ENCODE data around the gene G6PC3. TPM values are rescaled to one million over a fixed set of nuclear protein-coding genes. Genes with fewer than 3 reads are reported as not detected.

Gene G6PC3
- total RNA-seq, 2 donors from 2014 or later: 88.8 to 129 TPM

- Histone ChIP-seq H3K9ac (ENCODE audit: extremely low read depth, low read length, poor library complexity, severe bottlenecking) (no peak overlapping the region), H3K4me1 (ENCODE audit: control insufficient read depth, insufficient read depth, low read length) (peaks cover 3% of the 10 kb centered on the region), H3K36me3 (ENCODE audit: control insufficient read depth, insufficient read depth, low read length) (peaks cover 59% of the 10 kb centered on the region), H3K4me3 (ENCODE audit: low read length) (no peak overlapping the region), H3K9me3 (ENCODE audit: control insufficient read depth, low read length) (no peaks in the 10 kb centered on the region), H3K27ac (ENCODE audit: low read depth, low read length) (no peak overlapping the region), H3K27me3 (ENCODE audit: control insufficient read depth, insufficient read depth, low read length, poor library complexity, severe bottlenecking) (no peaks in the 10 kb centered on the region)
- H3K4me3 Mint-ChIP-seq: no peak overlapping the region
- no peak overlapping the region for H3K27ac Mint-ChIP-seq
- DNase-seq: no peak
- no peaks in the 10 kb centered on the region for H3K9me3 Mint-ChIP-seq
- peaks cover 60% of the 10 kb centered on the region for H3K36me3 Mint-ChIP-seq (ENCODE audit: low read depth)
- peaks cover 31% of the 10 kb centered on the region for H3K4me1 Mint-ChIP-seq
- TF ChIP-seq, protein P1, sequence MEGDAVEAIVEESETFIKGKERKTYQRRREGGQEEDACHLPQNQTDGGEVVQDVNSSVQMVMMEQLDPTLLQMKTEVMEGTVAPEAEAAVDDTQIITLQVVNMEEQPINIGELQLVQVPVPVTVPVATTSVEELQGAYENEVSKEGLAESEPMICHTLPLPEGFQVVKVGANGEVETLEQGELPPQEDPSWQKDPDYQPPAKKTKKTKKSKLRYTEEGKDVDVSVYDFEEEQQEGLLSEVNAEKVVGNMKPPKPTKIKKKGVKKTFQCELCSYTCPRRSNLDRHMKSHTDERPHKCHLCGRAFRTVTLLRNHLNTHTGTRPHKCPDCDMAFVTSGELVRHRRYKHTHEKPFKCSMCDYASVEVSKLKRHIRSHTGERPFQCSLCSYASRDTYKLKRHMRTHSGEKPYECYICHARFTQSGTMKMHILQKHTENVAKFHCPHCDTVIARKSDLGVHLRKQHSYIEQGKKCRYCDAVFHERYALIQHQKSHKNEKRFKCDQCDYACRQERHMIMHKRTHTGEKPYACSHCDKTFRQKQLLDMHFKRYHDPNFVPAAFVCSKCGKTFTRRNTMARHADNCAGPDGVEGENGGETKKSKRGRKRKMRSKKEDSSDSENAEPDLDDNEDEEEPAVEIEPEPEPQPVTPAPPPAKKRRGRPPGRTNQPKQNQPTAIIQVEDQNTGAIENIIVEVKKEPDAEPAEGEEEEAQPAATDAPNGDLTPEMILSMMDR (conservative IDR thresholded peaks at IDR 0.05): no peak
- WGBS, 2 experiments (ENCODE audit: insufficient coverage in 1 of 2, insufficient read length in 1 of 2): 77 to 89% methylated on average over 1 of the region's 1 CpG
- no peaks in the 10 kb centered on the region for H3K27me3 Mint-ChIP-seq (ENCODE audit: insufficient read depth)
Measured at GRCh38 chr17:44061446-44061845, 9.1 kb upstream of the G6PC3 start.

- no peaks in the 10 kb centered on the region for H3K27me3 Mint-ChIP-seq (ENCODE audit: insufficient read depth)
- Histone ChIP-seq H3K9ac (ENCODE audit: extremely low read depth, low read length, poor library complexity, severe bottlenecking) (no peak overlapping the region), H3K36me3 (ENCODE audit: control insufficient read depth, insufficient read depth, low read length) (peaks cover 51% of the 10 kb centered on the region), H3K27me3 (ENCODE audit: control insufficient read depth, insufficient read depth, low read length, poor library complexity, severe bottlenecking) (no peaks in the 10 kb centered on the region), H3K9me3 (ENCODE audit: control insufficient read depth, low read length) (no peaks in the 10 kb centered on the region), H3K4me3 (ENCODE audit: low read length) (no peak overlapping the region), H3K27ac (ENCODE audit: low read depth, low read length) (no peak overlapping the region), H3K4me1 (ENCODE audit: control insufficient read depth, insufficient read depth, low read length) (peaks cover 3% of the 10 kb centered on the region)
- TF ChIP-seq, protein P1 (conservative IDR thresholded peaks at IDR 0.05): no peak
- H3K4me1 Mint-ChIP-seq: peaks cover 31% of the 10 kb centered on the region
- no peak overlapping the region for H3K4me3 Mint-ChIP-seq
- WGBS, 2 experiments (ENCODE audit: insufficient coverage in 1 of 2, insufficient read length in 1 of 2): 91 to 96% methylated on average over 8 to 15 of the region's 15 CpGs
- peaks cover 58% of the 10 kb centered on the region for H3K36me3 Mint-ChIP-seq (ENCODE audit: low read depth)
- DNase-seq: peak; percentile 40
- H3K9me3 Mint-ChIP-seq: no peaks in the 10 kb centered on the region
- H3K27ac Mint-ChIP-seq: no peak overlapping the region
Measured at GRCh38 chr17:44062871-44063270, 7.7 kb upstream of the G6PC3 start.

- peaks cover 31% of the 10 kb centered on the region for H3K4me1 Mint-ChIP-seq
- Histone ChIP-seq H3K4me1 (ENCODE audit: control insufficient read depth, insufficient read depth, low read length) (peaks cover 3% of the 10 kb centered on the region), H3K27me3 (ENCODE audit: control insufficient read depth, insufficient read depth, low read length, poor library complexity, severe bottlenecking) (no peaks in the 10 kb centered on the region), H3K27ac (ENCODE audit: low read depth, low read length) (no peak overlapping the region), H3K9me3 (ENCODE audit: control insufficient read depth, low read length) (no peaks in the 10 kb centered on the region), H3K36me3 (ENCODE audit: control insufficient read depth, insufficient read depth, low read length) (peaks cover 43% of the 10 kb centered on the region), H3K4me3 (ENCODE audit: low read length) (peak overlapping the region; percentile 66), H3K9ac (ENCODE audit: extremely low read depth, low read length, poor library complexity, severe bottlenecking) (no peak overlapping the region)
- WGBS, 2 experiments (ENCODE audit: insufficient coverage in 1 of 2, insufficient read length in 1 of 2): 91 to 92% methylated on average over 9 of the region's 10 CpGs
- H3K27ac Mint-ChIP-seq: peak overlapping the region; percentile 77
- H3K4me3 Mint-ChIP-seq: peak overlapping the region; percentile 81
- H3K27me3 Mint-ChIP-seq (ENCODE audit: insufficient read depth): no peaks in the 10 kb centered on the region
- TF ChIP-seq, protein P1 (conservative IDR thresholded peaks at IDR 0.05): no peak
- peaks cover 50% of the 10 kb centered on the region for H3K36me3 Mint-ChIP-seq (ENCODE audit: low read depth)
- DNase-seq: no peak
- no peaks in the 10 kb centered on the region for H3K9me3 Mint-ChIP-seq
Measured at GRCh38 chr17:44063704-44064639, 6.6 kb upstream of the G6PC3 start.
